Smooth muscle cell (in vitro differentiated cells): ENCODE data around the gene CDK12. TPM values are rescaled to one million over a fixed set of nuclear protein-coding genes. Genes with fewer than 3 reads are reported as not detected.
A peak's percentile ranks its signal among the peaks of the same experiment; 100 is the strongest.

Experiments used
- DNase-seq: peaks from one replicate; lab custom pipeline; 2025; ENCODE audit not compliant: unreplicated experiment; lab: John Stamatoyannopoulos, UW
- H2AFZ ChIP-seq: fragments of 200-600 bp; sonication (generic); 2 replicates; pipeline ENCODE4 v1.6.0; 2016; ENCODE audit warnings: antibody characterized with exemption, low read depth, mild to moderate bottlenecking
- H3F3A ChIP-seq: fragments of 200-600 bp; sonication (generic); 2 replicates; pipeline ENCODE4 v1.6.0; 2017; ENCODE audit warnings: antibody characterized with exemption, low read depth
- H3K27ac ChIP-seq: fragments of 200-600 bp; sonication (generic); 2 replicates; pipeline ENCODE4 v1.5.1; 2016; ENCODE audit warnings: low read depth, mild to moderate bottlenecking
- H3K27me3 ChIP-seq: fragments of 200-600 bp; sonication (generic); 2 replicates; pipeline ENCODE4 v1.6.1; 2016; ENCODE audit warnings: low read depth, mild to moderate bottlenecking
- H3K36me3 ChIP-seq: fragments of 200-600 bp; sonication (generic); 2 replicates; pipeline ENCODE4 v1.5.1; 2016; ENCODE audit warnings: low read depth
- H3K4me1 ChIP-seq: fragments of 200-600 bp; sonication (generic); 2 replicates; pipeline ENCODE4 v1.5.1; 2016; ENCODE audit warnings: low read depth
- H3K4me2 ChIP-seq: fragments of 200-600 bp; sonication (generic); 2 replicates; pipeline ENCODE4 v1.6.0; 2016; ENCODE audit warnings: mild to moderate bottlenecking
- H3K4me3 ChIP-seq: fragments of 200-600 bp; sonication (generic); 2 replicates; pipeline ENCODE4 v1.5.1; 2016; ENCODE audit warnings: mild to moderate bottlenecking
- H3K79me2 ChIP-seq: fragments of 200-600 bp; sonication (generic); 2 replicates; pipeline ENCODE4 v1.6.0; 2016; ENCODE audit warnings: low read depth, mild to moderate bottlenecking
- H3K9ac ChIP-seq: fragments of 200-600 bp; sonication (generic); 2 replicates; pipeline ENCODE4 v1.6.0; 2016; ENCODE audit warnings: low read depth
- H3K9me3 ChIP-seq: fragments of 200-600 bp; sonication (generic); replicated peaks from 2 replicates; pipeline ENCODE4 v1.5.1; 2016; ENCODE audit warnings: low read depth
- H4K20me1 ChIP-seq: fragments of 200-600 bp; sonication (generic); 2 replicates; pipeline ENCODE4 v1.6.0; 2016; ENCODE audit warnings: low read depth
- WGBS: methylation state at CpG from one replicate; pipeline ENCODE4 v1.1.7; 2016; ENCODE audit warnings: low lambda C conversion rate; 5-methylcytosine and 5-hydroxymethylcytosine counted together
- polyA plus RNA-seq: library from polyadenylated mRNA; unstranded; fragments of >200 nt; fragmentation: Nextera tagmentation; extraction: Ambion mirVana; gene quantifications from 2 replicates; pipeline ENCODE4 v1.2.1, GENCODE V29; 2016
- total RNA-seq: library from RNA; depleted of rRNA; stranded (reverse); fragments of >200 nt; gene quantifications from 2 replicates; pipeline ENCODE4 v1.2.3, GENCODE V29; 2014
- TF ChIP-seq, protein P1 (sequence below): fragments of 200-600 bp; sonication (generic); IDR thresholded peaks from 2 replicates; pipeline ENCODE4 v1.5.1; 2017; ENCODE audit warnings: borderline replicate concordance, mild to moderate bottlenecking, antibody characterized with exemption; ENCODE audit not compliant: insufficient read depth, poor library complexity, severe bottlenecking

Gene CDK12
- total and polyA plus RNA-seq, 2 experiments from 2014 or later: 5.8 to 37.7 TPM

DNA sequence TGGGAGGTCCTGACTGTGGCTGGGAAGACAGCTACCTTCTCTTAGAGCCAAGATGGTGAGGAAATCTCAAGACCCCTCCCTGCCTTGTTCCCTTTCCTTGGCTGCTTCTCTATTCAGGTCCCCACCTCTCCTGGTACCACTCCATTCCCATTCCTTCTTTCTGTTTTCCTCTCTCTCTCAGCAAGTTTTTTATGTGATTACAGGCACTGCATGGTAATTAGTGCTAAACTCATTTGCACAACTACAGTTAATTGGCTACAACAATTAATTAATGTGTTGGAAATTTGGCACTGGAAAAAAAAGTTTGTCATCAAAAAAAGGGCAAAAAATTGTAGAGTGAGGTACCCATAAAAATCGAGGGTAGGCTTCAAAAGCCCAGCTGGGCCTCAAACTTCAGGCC, 101.1 kb downstream of the CDK12 start:
- Histone ChIP-seq H3K79me2 (no peaks in the 10 kb centered on the region), H3K9ac (no peak overlapping the region), H3K9me3 (no peaks in the 10 kb centered on the region), H3K4me2 (no peak overlapping the region), H3F3A (no peaks in the 10 kb centered on the region), H4K20me1 (no peaks in the 10 kb centered on the region), H3K36me3 (no peaks in the 10 kb centered on the region), H3K4me1 (no peaks in the 10 kb centered on the region), H3K27ac (no peak overlapping the region), H2AFZ (no peak overlapping the region), H3K4me3 (no peak overlapping the region), H3K27me3 (no peaks in the 10 kb centered on the region)
- 87% methylated on average over 1 of the region's 1 CpG for WGBS
- DNase-seq: no peak
- TF ChIP-seq, protein P1, sequence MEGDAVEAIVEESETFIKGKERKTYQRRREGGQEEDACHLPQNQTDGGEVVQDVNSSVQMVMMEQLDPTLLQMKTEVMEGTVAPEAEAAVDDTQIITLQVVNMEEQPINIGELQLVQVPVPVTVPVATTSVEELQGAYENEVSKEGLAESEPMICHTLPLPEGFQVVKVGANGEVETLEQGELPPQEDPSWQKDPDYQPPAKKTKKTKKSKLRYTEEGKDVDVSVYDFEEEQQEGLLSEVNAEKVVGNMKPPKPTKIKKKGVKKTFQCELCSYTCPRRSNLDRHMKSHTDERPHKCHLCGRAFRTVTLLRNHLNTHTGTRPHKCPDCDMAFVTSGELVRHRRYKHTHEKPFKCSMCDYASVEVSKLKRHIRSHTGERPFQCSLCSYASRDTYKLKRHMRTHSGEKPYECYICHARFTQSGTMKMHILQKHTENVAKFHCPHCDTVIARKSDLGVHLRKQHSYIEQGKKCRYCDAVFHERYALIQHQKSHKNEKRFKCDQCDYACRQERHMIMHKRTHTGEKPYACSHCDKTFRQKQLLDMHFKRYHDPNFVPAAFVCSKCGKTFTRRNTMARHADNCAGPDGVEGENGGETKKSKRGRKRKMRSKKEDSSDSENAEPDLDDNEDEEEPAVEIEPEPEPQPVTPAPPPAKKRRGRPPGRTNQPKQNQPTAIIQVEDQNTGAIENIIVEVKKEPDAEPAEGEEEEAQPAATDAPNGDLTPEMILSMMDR: no peak

DNA sequence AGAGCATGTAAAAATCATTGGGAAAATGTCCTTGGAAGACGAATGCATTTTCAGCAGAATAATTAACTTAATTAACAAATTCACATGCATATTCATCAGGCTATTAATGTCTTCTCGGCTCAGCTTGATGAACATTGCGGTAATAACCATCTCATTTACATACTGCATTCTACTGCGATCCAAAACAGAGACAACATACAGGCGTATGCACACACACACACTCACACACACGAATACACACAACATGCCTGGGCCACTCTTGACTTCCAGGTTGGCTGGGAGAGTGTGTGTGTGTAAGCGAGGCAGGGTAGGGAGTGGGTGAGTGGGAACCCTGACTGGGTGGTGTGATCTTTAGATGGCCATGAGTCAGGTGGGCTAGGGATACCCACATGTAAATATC, 101.7 kb downstream of the CDK12 start:
- H2AFZ ChIP-seq: no peak overlapping the region
- WGBS: 75% methylated on average over 7 of the region's 7 CpGs
- H3K36me3 ChIP-seq: no peaks in the 10 kb centered on the region
- H3K9ac ChIP-seq: no peak overlapping the region
- H3K4me1 ChIP-seq: no peaks in the 10 kb centered on the region
- no peak overlapping the region for H3K4me2 ChIP-seq
- H3K27ac ChIP-seq: no peak overlapping the region
- no peaks in the 10 kb centered on the region for H4K20me1 ChIP-seq
- TF ChIP-seq, protein P1: no peak
- DNase-seq: no peak
- no peaks in the 10 kb centered on the region for H3F3A ChIP-seq
- no peaks in the 10 kb centered on the region for H3K27me3 ChIP-seq
- no peaks in the 10 kb centered on the region for H3K79me2 ChIP-seq
- H3K9me3 ChIP-seq: no peaks in the 10 kb centered on the region
- H3K4me3 ChIP-seq: no peak overlapping the region

DNA sequence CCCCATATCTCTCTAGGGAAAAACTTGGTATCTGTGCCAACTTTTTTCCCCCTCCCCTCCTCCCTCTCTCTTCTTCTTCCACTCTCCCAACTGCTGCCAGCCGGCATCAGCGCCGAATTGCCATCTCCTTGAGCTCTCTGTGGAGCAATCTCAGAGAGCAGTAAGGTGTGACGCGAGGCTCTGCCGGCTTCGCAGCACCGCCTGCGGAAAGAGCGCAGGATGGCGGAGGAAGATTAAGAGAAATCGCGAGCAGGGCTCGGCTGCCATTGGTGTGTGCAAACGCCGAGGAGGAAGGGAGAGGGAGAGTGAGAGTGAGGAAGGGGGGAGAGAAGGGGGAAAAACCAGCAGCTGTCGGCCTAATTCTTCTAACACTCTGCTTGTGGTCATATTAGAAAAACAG, 102.2 kb downstream of the CDK12 start:
- Histone ChIP-seq H3K4me2 (peak overlapping the region; percentile 51), H4K20me1 (no peaks in the 10 kb centered on the region), H3K27ac (no peak overlapping the region), H3K79me2 (no peaks in the 10 kb centered on the region), H3K27me3 (no peaks in the 10 kb centered on the region), H3K4me1 (no peaks in the 10 kb centered on the region), H3F3A (no peaks in the 10 kb centered on the region), H3K9me3 (no peaks in the 10 kb centered on the region), H2AFZ (no peak overlapping the region), H3K9ac (no peak overlapping the region), H3K4me3 (no peak overlapping the region), H3K36me3 (no peaks in the 10 kb centered on the region)
- TF ChIP-seq, protein P1: no peak
- no peak for DNase-seq
- 28% methylated on average over 17 of the region's 17 CpGs for WGBS

DNA sequence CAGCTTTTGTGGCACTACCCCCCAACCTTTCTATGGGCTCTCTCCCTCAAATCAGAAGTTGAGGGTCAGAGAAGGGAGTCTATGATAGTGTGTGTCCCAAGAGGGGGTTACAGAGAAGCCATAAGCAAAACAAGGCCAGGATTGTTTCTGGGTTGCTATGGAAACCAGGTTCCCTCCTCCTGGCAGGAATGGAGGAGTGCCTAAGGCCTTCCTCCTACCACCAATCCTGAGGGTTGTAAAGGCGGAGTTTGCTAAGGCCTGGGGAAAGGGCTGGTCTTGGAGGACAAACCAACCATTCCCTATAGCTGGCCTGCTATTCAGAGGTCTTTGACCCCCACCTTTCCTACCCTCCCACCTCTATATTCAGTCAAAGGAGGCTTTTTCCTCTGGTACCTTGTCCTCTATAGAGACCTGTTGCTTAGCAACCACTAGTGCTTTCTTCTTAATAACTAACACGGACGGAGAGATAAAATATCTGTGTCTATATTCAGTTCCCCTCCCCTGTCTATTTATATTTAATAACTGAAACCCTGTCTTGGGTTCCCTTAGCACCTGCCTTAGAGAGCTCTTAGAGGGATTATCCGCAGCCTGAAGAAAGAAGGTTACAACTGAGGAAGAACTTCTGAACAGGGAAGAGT, 103.0 kb downstream of the CDK12 start:
- H3K9me3 ChIP-seq: no peaks in the 10 kb centered on the region
- no peaks in the 10 kb centered on the region for H3K27me3 ChIP-seq
- H3K4me1 ChIP-seq: no peaks in the 10 kb centered on the region
- TF ChIP-seq, protein P1: no peak
- H2AFZ ChIP-seq: no peak overlapping the region
- H3K4me3 ChIP-seq: no peak overlapping the region
- WGBS: 94% methylated on average over 4 of the region's 4 CpGs
- H4K20me1 ChIP-seq: no peaks in the 10 kb centered on the region
- no peaks in the 10 kb centered on the region for H3K79me2 ChIP-seq
- DNase-seq: no peak
- H3K27ac ChIP-seq: no peak overlapping the region
- no peaks in the 10 kb centered on the region for H3K36me3 ChIP-seq
- H3F3A ChIP-seq: no peaks in the 10 kb centered on the region
- no peak overlapping the region for H3K4me2 ChIP-seq
- no peak overlapping the region for H3K9ac ChIP-seq
